Measurements from ENCODE around the gene KRTAP2-4. TPM values are rescaled to one million over a fixed set of nuclear protein-coding genes. Genes with fewer than 3 reads are reported as not detected.
"Not testable (repeated sequence)": the region's sequence is repeated elsewhere in the genome, so short reads cannot be mapped to it uniquely, and the experiment has no call there.

The KRTAP2-4 gene
- polyA plus RNA-seq, 6 donors from 2014 or later: not detected

- Mint-ChIP-seq H3K9me3 (peaks cover 5 to 24% (median 14%) of the 10 kb centered on the region in 7 donors), H3K27me3 (peaks cover 17 to 41% (median 17%) of the 10 kb centered on the region in 3 donors), H3K36me3 (peaks cover 0 to 11% of the 10 kb centered on the region in 2 donors), H3K4me3 (peak within 1 kb of the TSS in 3 of 8 donors; percentile 25 to 71 (median 49))
- not testable (repeated sequence) for ATAC-seq (ENCODE audit: low read depth in 2 of 2); DNase-seq; H3K27ac Mint-ChIP-seq; H3K4me1 Mint-ChIP-seq
Observed at GRCh38 chr17:41046735-41047465, 18.8 kb downstream of the KRTAP2-4 start, which contains the start of gene KRTAP2-1. Gene KRTAP2-1, minus strand, starts transcription at chr17:41047316. Its CDS starts 49 bp downstream, at chr17:41047267.

GRCh38 chr17:41042953-41043352 lies 22.7 kb downstream of the KRTAP2-4 start:
- no peak for DNase-seq
- Mint-ChIP-seq H3K36me3 (peaks cover 0 to 11% of the 10 kb centered on the region in 2 donors), H3K27me3 (peaks cover 21 to 36% (median 23%) of the 10 kb centered on the region in 3 donors), H3K4me1 (peaks cover 0 to 5% (median 4%) of the 10 kb centered on the region in 3 donors), H3K27ac (no peak overlapping the region), H3K4me3 (no peak overlapping the region), H3K9me3 (peaks cover 5 to 24% (median 14%) of the 10 kb centered on the region in 7 donors)
- ATAC-seq (ENCODE audit: low read depth in 2 of 2): no peak

GRCh38 chr17:41040783-41041571 lies 24.7 kb downstream of the KRTAP2-4 start, which contains the start of gene KRTAP1-1:
Gene KRTAP1-1, minus strand, starts transcription at chr17:41041450. Its CDS starts 53 bp downstream, at chr17:41041397.
- not testable (repeated sequence) for H3K4me1 Mint-ChIP-seq; H3K27ac Mint-ChIP-seq; ATAC-seq (ENCODE audit: low read depth in 2 of 2); H3K4me3 Mint-ChIP-seq; DNase-seq
- H3K36me3 Mint-ChIP-seq: peaks cover 0 to 11% of the 10 kb centered on the region in 2 donors
- H3K9me3 Mint-ChIP-seq: peaks cover 5 to 24% (median 14%) of the 10 kb centered on the region in 7 donors
- H3K27me3 Mint-ChIP-seq: peaks cover 12 to 35% (median 17%) of the 10 kb centered on the region in 3 donors

- Mint-ChIP-seq H3K27ac (peak overlapping the region in 1 of 6 donors; percentile 25), H3K27me3 (peaks cover 10 to 27% (median 16%) of the 10 kb centered on the region in 3 donors), H3K36me3 (no peaks in the 10 kb centered on the region), H3K4me1 (peaks cover 0 to 4% (median 0%) of the 10 kb centered on the region in 3 donors), H3K4me3 (no peak overlapping the region), H3K9me3 (peaks cover 0 to 9% (median 6%) of the 10 kb centered on the region in 7 donors)
- DNase-seq: no peak
- ATAC-seq (ENCODE audit: low read depth in 2 of 2): no peak
Observed at GRCh38 chr17:41037853-41038350, 27.8 kb downstream of the KRTAP2-4 start.

GRCh38 chr17:41034346-41034935 lies 31.2 kb downstream of the KRTAP2-4 start, which contains the start of gene KRTAP1-3:
Gene KRTAP1-3, minus strand, starts transcription at chr17:41034874. Its CDS starts 53 bp downstream, at chr17:41034821.
- Mint-ChIP-seq H3K27me3 (peaks cover 6 to 26% (median 12%) of the 10 kb centered on the region in 3 donors), H3K27ac (peak within 1 kb of the TSS in 2 of 6 donors; percentile 76 to 78)
- not testable (repeated sequence) for H3K9me3 Mint-ChIP-seq; H3K4me3 Mint-ChIP-seq; H3K4me1 Mint-ChIP-seq; ATAC-seq (ENCODE audit: low read depth in 2 of 2); H3K36me3 Mint-ChIP-seq; DNase-seq

GRCh38 chr17:41029633-41030245 lies 35.9 kb downstream of the KRTAP2-4 start, which contains the start of gene KRTAP1-4:
Gene KRTAP1-4, minus strand, starts transcription at chr17:41030195. Its CDS starts 117 bp downstream, at chr17:41030078.
- Mint-ChIP-seq H3K36me3 (no peaks in the 10 kb centered on the region), H3K9me3 (no peaks in the 10 kb centered on the region)

GRCh38 chr17:41026715-41027471 lies 38.8 kb downstream of the KRTAP2-4 start, which contains the start of gene KRTAP1-5:
Gene KRTAP1-5, minus strand, starts transcription at chr17:41027208. Its CDS starts 53 bp downstream, at chr17:41027155.
- H3K27me3 Mint-ChIP-seq: peaks cover 10 to 49% (median 38%) of the 10 kb centered on the region in 3 donors

More at GRCh38 chr17:41029633-41030245, 35.9 kb downstream of the KRTAP2-4 start, which contains the start of gene KRTAP1-4:
- Mint-ChIP-seq H3K4me3 (no peak within 1 kb of the TSS), H3K4me1 (no peaks in the 10 kb centered on the region), H3K27me3 (peaks cover 11 to 47% (median 28%) of the 10 kb centered on the region in 3 donors), H3K27ac (peak within 1 kb of the TSS in 1 of 6 donors; percentile 60)
- DNase-seq: no peak
- no peak for ATAC-seq (ENCODE audit: low read depth in 2 of 2)

GRCh38 chr17:41024697-41025096 lies 41.0 kb downstream of the KRTAP2-4 start:
- ATAC-seq (ENCODE audit: low read depth in 2 of 2): no peak
- DNase-seq: no peak
- Mint-ChIP-seq H3K4me3 (no peak overlapping the region), H3K36me3 (peaks cover 0 to 13% of the 10 kb centered on the region in 2 donors), H3K9me3 (peaks cover 0 to 14% (median 6%) of the 10 kb centered on the region in 7 donors), H3K27me3 (peaks cover 10 to 45% (median 41%) of the 10 kb centered on the region in 3 donors), H3K27ac (no peak overlapping the region), H3K4me1 (no peaks in the 10 kb centered on the region)

More at GRCh38 chr17:41026715-41027471, 38.8 kb downstream of the KRTAP2-4 start, which contains the start of gene KRTAP1-5:
- peaks cover 0 to 7% (median 2%) of the 10 kb centered on the region in 7 donors for H3K9me3 Mint-ChIP-seq
- no peak for DNase-seq
- H3K4me1 Mint-ChIP-seq: no peaks in the 10 kb centered on the region
- peaks cover 0 to 8% of the 10 kb centered on the region in 2 donors for H3K36me3 Mint-ChIP-seq
- no peak for ATAC-seq (ENCODE audit: low read depth in 2 of 2)
- H3K27ac Mint-ChIP-seq: peak within 1 kb of the TSS in 1 of 6 donors; percentile 50
- H3K4me3 Mint-ChIP-seq: no peak within 1 kb of the TSS

GRCh38 chr17:41020336-41020735 lies 45.3 kb downstream of the KRTAP2-4 start:
- Mint-ChIP-seq H3K27me3 (peaks cover 3 to 22% (median 16%) of the 10 kb centered on the region in 3 donors), H3K36me3 (peaks cover 0 to 13% of the 10 kb centered on the region in 2 donors)
- no peak for ATAC-seq (ENCODE audit: low read depth in 2 of 2)

GRCh38 chr17:41019415-41019814 lies 46.3 kb downstream of the KRTAP2-4 start:
- H3K27ac Mint-ChIP-seq: no peak overlapping the region
- H3K27me3 Mint-ChIP-seq: peaks cover 0 to 19% (median 10%) of the 10 kb centered on the region in 3 donors
- no peak overlapping the region for H3K4me3 Mint-ChIP-seq
- peaks cover 0 to 14% (median 6%) of the 10 kb centered on the region in 7 donors for H3K9me3 Mint-ChIP-seq
- H3K4me1 Mint-ChIP-seq: peaks cover 7 to 13% (median 7%) of the 10 kb centered on the region in 3 donors
- DNase-seq (no peak), ATAC-seq (ENCODE audit: low read depth in 2 of 2) (no peak)
- H3K36me3 Mint-ChIP-seq: peaks cover 0 to 13% of the 10 kb centered on the region in 2 donors

More at GRCh38 chr17:41020336-41020735, 45.3 kb downstream of the KRTAP2-4 start:
- Mint-ChIP-seq H3K27ac (no peak overlapping the region), H3K9me3 (peaks cover 0 to 14% (median 6%) of the 10 kb centered on the region in 7 donors), H3K4me1 (peaks cover 5 to 7% (median 6%) of the 10 kb centered on the region in 3 donors), H3K4me3 (no peak overlapping the region)
- DNase-seq: no peak

GRCh38 chr17:41018541-41018940 lies 47.1 kb downstream of the KRTAP2-4 start:
- no peak overlapping the region for H3K4me3 Mint-ChIP-seq
- H3K4me1 Mint-ChIP-seq: peaks cover 7 to 13% (median 7%) of the 10 kb centered on the region in 3 donors

More at GRCh38 chr17:41018541-41018940, 47.1 kb downstream of the KRTAP2-4 start:
- ATAC-seq (ENCODE audit: low read depth in 2 of 2) (no peak), DNase-seq (no peak)
- H3K9me3 Mint-ChIP-seq: peaks cover 0 to 14% (median 6%) of the 10 kb centered on the region in 7 donors
- peaks cover 0 to 13% of the 10 kb centered on the region in 2 donors for H3K36me3 Mint-ChIP-seq
- H3K27me3 Mint-ChIP-seq: peaks cover 0 to 16% (median 8%) of the 10 kb centered on the region in 3 donors
- H3K27ac Mint-ChIP-seq: peak overlapping the region in 1 of 6 donors; percentile 36

All from naive B cell (primary cell).